HL-60 (cell line): Measurements from ENCODE around the gene SUGP2.

Experiments used
- DNase-seq, 2 experiments: peaks; one replicate each; pipeline ENCODE4 v3.0.0-alpha.2; 2010 to 2020; ENCODE audit warnings: low read depth in 1 of 2, low spot score in 1 of 2
- H3K27ac ChIP-seq: fragments of 250-450 bp; sonication (Bioruptor Pico); replicated peaks from 2 replicates; pipeline ENCODE4 v1.5.1; 2020; ENCODE audit warnings: mild to moderate bottlenecking, moderate library complexity
- H3K27me3 ChIP-seq: fragments of 250-450 bp; sonication (Bioruptor Pico); 2 replicates; pipeline ENCODE4 v1.5.1; 2021; ENCODE audit warnings: mild to moderate bottlenecking, moderate library complexity; ENCODE audit not compliant: insufficient read depth, poor library complexity, severe bottlenecking
- H3K4me3 ChIP-seq: replicated peaks from 2 replicates; pipeline ENCODE4 v1.5.1; 2011; ENCODE audit warnings: mild to moderate bottlenecking, control low read depth, low read length; ENCODE audit not compliant: insufficient read depth
- CTCF ChIP-seq: IDR thresholded peaks from one replicate; pipeline ENCODE4 v1.5.1; 2011; ENCODE audit warnings: low read length, control low read depth, inconsistent platforms; ENCODE audit not compliant: insufficient read depth
- GABPA ChIP-seq: IDR thresholded peaks from 2 replicates; pipeline ENCODE4 v1.6.1; 2012; ENCODE audit warnings: low read depth
- POLR2AphosphoS5 ChIP-seq: IDR thresholded peaks from 2 replicates; pipeline ENCODE4 v1.6.1; 2012; ENCODE audit warnings: low read depth
- REST ChIP-seq: IDR thresholded peaks from 2 replicates; pipeline ENCODE4 v1.6.1; 2012; ENCODE audit warnings: low read depth; ENCODE audit not compliant: insufficient replicate concordance
- SPI1 ChIP-seq: IDR thresholded peaks from 2 replicates; pipeline ENCODE4 v1.6.1; 2012; ENCODE audit warnings: low read depth, mild to moderate bottlenecking, borderline replicate concordance

The SUGP2 gene

GRCh38 chr19:18990128-18990708 is 43.1 kb downstream of the SUGP2 start:
- TF ChIP-seq POLR2AphosphoS5 (no peak; the same call in 1 of the 2 replicates), SPI1 (no peak), REST (no peak), CTCF (no peak), GABPA (no peak)
- no peak for DNase-seq
- no peaks in the 10 kb centered on the region for H3K27me3 ChIP-seq
- H3K4me3 ChIP-seq: no peak overlapping the region
- no peak overlapping the region for H3K27ac ChIP-seq

- no peak for DNase-seq
- TF ChIP-seq POLR2AphosphoS5: no peak
- TF ChIP-seq REST: no peak
- TF ChIP-seq GABPA: no peak
- TF ChIP-seq CTCF: no peak
- no peak for TF ChIP-seq SPI1
- no peak overlapping the region for H3K27ac ChIP-seq
- no peak overlapping the region for H3K4me3 ChIP-seq
- H3K27me3 ChIP-seq: no peaks in the 10 kb centered on the region
These were observed 44.0 kb downstream of the SUGP2 start for GRCh38 chr19:18989316-18989715.

GRCh38 chr19:18987456-18987855 is 45.9 kb downstream of the SUGP2 start:
- DNase-seq: no peak
- Histone ChIP-seq H3K27ac (no peak overlapping the region), H3K27me3 (no peaks in the 10 kb centered on the region), H3K4me3 (no peak overlapping the region)
- TF ChIP-seq CTCF: no peak
- TF ChIP-seq POLR2AphosphoS5: no peak
- TF ChIP-seq GABPA: no peak
- TF ChIP-seq SPI1: no peak
- TF ChIP-seq REST: no peak
